C4-2B (cell line): Measurements from ENCODE around the gene ZNF547.
A peak's percentile ranks its signal among the peaks of the same experiment; 100 is the strongest.

Experiments
- H3K27ac ChIP-seq: fragments of 450-650 bp; 2 replicates; pipeline ENCODE4 v1.5.1; 2017
- ZFX ChIP-seq: fragments of 450-650 bp; IDR thresholded peaks from 2 replicates; pipeline ENCODE4 v1.6.1; 2017
- TF ChIP-seq, protein P1 (sequence below): fragments of 450-650 bp; conservative IDR thresholded peaks from 2 replicates; pipeline ENCODE4 v1.5.1; 2017; ENCODE audit warnings: mild to moderate bottlenecking

ZNF547 gene

DNA sequence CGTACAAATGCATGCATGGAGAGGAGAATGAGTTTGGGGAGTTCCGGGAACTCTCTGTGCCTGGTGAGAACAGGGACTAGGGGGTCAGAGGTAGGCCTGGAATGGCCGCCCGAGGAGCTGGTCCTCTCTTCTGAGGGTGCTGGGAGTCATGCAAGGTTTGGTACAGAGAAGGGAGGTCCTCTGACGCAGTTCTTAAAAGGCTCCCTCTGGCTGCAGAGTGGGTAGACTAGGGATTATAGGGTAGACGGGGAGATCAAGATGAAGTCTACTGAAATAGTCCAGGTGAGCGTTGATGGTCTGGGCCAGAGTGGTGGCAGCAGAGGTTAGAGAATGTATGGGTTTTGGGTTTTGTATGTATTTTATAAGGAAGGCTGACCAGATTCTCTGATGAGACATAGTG lies 11.5 kb upstream of the ZNF547 start:
- H3K27ac ChIP-seq = peak overlapping the region; percentile 69
- no peak for TF ChIP-seq ZFX
- TF ChIP-seq, protein P1, sequence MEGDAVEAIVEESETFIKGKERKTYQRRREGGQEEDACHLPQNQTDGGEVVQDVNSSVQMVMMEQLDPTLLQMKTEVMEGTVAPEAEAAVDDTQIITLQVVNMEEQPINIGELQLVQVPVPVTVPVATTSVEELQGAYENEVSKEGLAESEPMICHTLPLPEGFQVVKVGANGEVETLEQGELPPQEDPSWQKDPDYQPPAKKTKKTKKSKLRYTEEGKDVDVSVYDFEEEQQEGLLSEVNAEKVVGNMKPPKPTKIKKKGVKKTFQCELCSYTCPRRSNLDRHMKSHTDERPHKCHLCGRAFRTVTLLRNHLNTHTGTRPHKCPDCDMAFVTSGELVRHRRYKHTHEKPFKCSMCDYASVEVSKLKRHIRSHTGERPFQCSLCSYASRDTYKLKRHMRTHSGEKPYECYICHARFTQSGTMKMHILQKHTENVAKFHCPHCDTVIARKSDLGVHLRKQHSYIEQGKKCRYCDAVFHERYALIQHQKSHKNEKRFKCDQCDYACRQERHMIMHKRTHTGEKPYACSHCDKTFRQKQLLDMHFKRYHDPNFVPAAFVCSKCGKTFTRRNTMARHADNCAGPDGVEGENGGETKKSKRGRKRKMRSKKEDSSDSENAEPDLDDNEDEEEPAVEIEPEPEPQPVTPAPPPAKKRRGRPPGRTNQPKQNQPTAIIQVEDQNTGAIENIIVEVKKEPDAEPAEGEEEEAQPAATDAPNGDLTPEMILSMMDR = no peak

DNA sequence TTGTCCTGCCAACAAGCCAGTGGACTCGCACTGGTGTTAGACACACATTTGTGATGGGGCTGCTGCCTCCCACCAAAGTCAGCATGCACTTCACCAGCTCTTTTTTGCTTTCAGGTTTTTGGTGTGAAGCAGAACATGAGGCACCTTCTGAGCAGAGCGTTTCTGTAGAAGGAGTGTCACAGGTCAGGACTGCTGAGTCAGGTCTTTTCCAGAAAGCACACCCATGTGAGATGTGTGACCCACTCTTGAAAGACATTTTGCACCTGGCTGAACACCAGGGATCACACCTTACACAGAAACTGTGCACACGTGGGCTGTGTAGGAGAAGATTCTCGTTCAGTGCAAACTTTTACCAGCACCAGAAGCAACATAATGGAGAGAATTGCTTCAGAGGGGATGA lies 7.4 kb upstream of the ZNF547 start:
- no peak overlapping the region for H3K27ac ChIP-seq
- TF ChIP-seq, protein P1 = no peak
- no peak for TF ChIP-seq ZFX

DNA sequence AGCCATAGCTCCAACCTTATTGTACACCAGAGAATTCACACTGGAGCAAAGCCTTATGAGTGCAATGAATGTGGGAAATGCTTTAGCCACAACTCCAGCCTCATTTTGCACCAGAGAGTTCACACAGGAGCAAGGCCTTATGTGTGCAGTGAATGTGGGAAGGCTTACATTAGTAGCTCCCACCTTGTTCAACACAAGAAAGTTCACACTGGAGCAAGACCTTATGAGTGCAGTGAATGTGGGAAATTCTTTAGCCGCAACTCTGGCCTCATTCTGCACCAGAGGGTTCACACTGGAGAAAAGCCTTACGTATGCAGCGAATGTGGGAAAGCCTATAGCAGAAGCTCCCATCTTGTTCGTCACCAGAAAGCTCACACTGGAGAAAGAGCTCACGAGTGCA lies 5.9 kb upstream of the ZNF547 start:
- no peak overlapping the region for H3K27ac ChIP-seq
- no peak for TF ChIP-seq ZFX
- TF ChIP-seq, protein P1 = no peak

DNA sequence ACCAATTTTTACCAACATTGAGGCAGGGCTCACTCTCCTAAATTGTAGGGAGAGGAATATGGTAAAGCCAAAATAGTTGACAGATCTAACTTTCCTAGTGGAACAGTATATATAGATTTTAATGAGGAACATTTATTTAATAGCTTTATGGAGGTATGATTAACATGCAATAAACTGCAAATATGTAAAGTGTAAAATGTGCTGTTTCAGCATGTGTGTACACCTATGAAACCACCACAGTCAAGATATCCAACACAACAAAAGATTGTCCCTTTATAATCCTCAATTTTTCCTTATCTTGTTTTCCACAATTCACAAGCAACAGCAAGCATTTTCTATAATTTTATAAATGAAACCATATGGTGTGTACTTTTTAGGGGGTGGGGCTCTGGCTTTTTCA lies 4.1 kb upstream of the ZNF547 start:
- no peak for TF ChIP-seq ZFX
- TF ChIP-seq, protein P1 = no peak
- no peak overlapping the region for H3K27ac ChIP-seq

DNA sequence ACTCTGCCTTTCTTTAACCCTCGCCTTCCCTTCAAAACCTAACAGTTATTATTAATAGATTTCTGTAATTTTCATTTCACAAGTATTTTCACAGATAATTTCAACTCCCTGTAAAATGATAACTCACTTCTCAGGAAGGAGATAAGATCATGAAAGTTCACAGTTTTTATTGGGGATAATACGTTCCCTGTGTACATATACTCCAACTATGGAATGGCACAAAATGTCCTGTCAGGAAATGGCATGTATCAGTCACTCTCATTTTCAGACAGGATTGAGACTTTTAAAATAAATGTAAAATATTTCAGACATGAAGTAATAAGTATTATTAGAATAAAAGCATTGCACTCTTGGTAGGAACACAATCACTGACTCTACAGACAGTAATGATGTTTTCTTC lies 932 bp upstream of the ZNF547 start:
- no peak for TF ChIP-seq ZFX
- TF ChIP-seq, protein P1 = no peak
- no peak overlapping the region for H3K27ac ChIP-seq

DNA sequence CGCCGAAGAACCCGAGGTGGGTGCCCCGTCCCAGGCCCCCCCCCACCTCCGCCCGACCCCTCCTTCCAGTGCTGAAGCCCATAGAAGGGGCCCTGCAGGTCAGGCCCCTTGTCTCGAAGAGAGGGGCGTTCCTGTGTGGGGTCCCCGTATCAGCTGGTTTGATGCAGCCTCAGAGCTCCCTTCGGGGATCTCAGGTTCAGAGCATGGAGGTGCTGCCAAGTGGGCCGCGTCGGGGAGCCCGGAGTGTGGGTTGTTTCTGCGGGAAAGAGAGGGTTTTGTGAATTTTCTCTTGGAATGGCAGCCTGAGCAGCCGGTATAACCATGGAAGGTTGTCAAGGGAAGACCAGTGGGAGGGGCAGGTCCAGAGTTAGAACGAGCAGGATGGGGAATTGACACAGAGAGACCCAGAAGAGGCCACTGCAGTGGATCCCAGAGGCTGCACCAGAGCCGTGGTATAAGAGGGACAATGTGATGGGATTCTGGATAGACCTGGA lies 384 bp downstream of the ZNF547 start:
- TF ChIP-seq, protein P1 = no peak
- TF ChIP-seq ZFX = no peak
- peak overlapping the region; percentile 73 for H3K27ac ChIP-seq

DNA sequence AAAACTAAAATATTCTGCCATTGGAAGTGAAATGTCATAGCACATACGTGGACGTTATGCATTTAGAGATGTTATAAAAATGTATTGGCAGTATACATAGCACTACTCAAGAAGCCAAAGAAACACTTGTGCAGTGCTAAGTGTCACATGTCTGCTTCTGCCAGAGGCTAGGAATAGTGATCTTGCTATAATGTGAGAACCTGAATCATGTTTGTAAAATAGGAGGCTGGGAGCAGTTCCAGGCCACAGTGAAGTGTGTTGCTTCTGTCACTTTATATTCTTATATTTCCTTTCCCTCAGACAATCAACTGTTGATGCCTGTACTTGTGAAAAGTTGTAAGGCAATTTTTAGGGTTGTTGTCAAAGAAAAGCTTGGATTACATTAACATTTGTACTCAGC lies 3.4 kb downstream of the ZNF547 start:
- H3K27ac ChIP-seq = no peak overlapping the region
- TF ChIP-seq, protein P1 = no peak
- TF ChIP-seq ZFX = no peak
